OCI-LY1 (cell line): ENCODE results near the gene KMT5C.

Source experiments
- H2AFZ ChIP-seq: fragments of 200-600 bp; sonication (generic), shearing (Covaris generic); 2 replicates; pipeline ENCODE4 v1.6.0; 2014; ENCODE audit warnings: antibody characterized with exemption, mild to moderate bottlenecking, low read length
- H3F3A ChIP-seq: fragments of 200-600 bp; sonication (generic), shearing (Covaris generic); 2 replicates; pipeline ENCODE4 v1.6.0; 2014; ENCODE audit warnings: mild to moderate bottlenecking, antibody characterized with exemption, low read length, moderate library complexity; ENCODE audit not compliant: insufficient read depth
- H3K27ac ChIP-seq: fragments of 200-600 bp; sonication (generic); 2 replicates; pipeline ENCODE4 v1.5.1; 2014; ENCODE audit warnings: low read length, mixed run types, mild to moderate bottlenecking, low read depth; ENCODE audit not compliant: poor library complexity, severe bottlenecking
- H3K27me3 ChIP-seq: fragments of 200-600 bp; sonication (generic); 2 replicates; pipeline ENCODE4 v1.6.0; 2014; ENCODE audit warnings: antibody characterized with exemption, mild to moderate bottlenecking, low read length, moderate library complexity; ENCODE audit not compliant: insufficient read depth
- H3K36me3 ChIP-seq: fragments of 200-600 bp; sonication (generic); 2 replicates; pipeline ENCODE4 v1.6.1; 2014; ENCODE audit warnings: mild to moderate bottlenecking, antibody characterized with exemption, low read length, moderate library complexity, mixed read lengths; ENCODE audit not compliant: insufficient read depth
- H3K4me1 ChIP-seq: fragments of 200-600 bp; sonication (generic); 2 replicates; pipeline ENCODE4 v1.5.1; 2014; ENCODE audit warnings: mild to moderate bottlenecking, low read length, moderate library complexity; ENCODE audit not compliant: insufficient read depth, severe bottlenecking
- H3K4me2 ChIP-seq: fragments of 200-600 bp; sonication (generic), shearing (Covaris generic); 2 replicates; pipeline ENCODE4 v1.6.1; 2014; ENCODE audit warnings: low read length
- H3K4me3 ChIP-seq: fragments of 200-600 bp; sonication (generic); 2 replicates; pipeline ENCODE4 v1.5.1; 2014; ENCODE audit warnings: low read length, low read depth, mild to moderate bottlenecking, mixed read lengths; ENCODE audit not compliant: poor library complexity, severe bottlenecking
- H3K79me2 ChIP-seq: fragments of 200-600 bp; shearing (Covaris generic); 2 replicates; pipeline ENCODE4 v1.6.1; 2016; ENCODE audit warnings: mixed run types, low read length, mixed read lengths; ENCODE audit not compliant: insufficient read depth
- H3K9ac ChIP-seq: fragments of 200-600 bp; sonication (generic), shearing (Covaris generic); 2 replicates; pipeline ENCODE4 v1.6.1; 2014; ENCODE audit warnings: mild to moderate bottlenecking, low read length, mixed read lengths
- H3K9me2 ChIP-seq: fragments of 200-600 bp; sonication (generic), shearing (Covaris generic); 2 replicates; pipeline ENCODE4 v1.6.1; 2014; ENCODE audit warnings: low read depth, mild to moderate bottlenecking, low read length, mixed read lengths
- H3K9me3 ChIP-seq: fragments of 200-600 bp; shearing (Covaris generic); 2 replicates; pipeline ENCODE4 v1.6.1; 2014; ENCODE audit warnings: low read length, mixed read lengths
- H4K20me1 ChIP-seq: fragments of 200-600 bp; sonication (generic), shearing (Covaris generic); 2 replicates; pipeline ENCODE4 v1.6.0; 2016; ENCODE audit warnings: mild to moderate bottlenecking, low read length; ENCODE audit not compliant: insufficient read depth
- EZH2 ChIP-seq: fragments of 200-600 bp; sonication (generic), shearing (Covaris generic); IDR thresholded peaks from 2 replicates; pipeline ENCODE4 v1.8.0; 2017; ENCODE audit warnings: borderline replicate concordance, mixed run types, mild to moderate bottlenecking, antibody characterized with exemption, low read length, moderate library complexity, mixed read lengths
- TF ChIP-seq, protein P1 (sequence below): fragments of 200-600 bp; sonication (generic), shearing (Covaris generic); IDR thresholded peaks from 2 replicates; pipeline ENCODE4 v1.5.1; 2017; ENCODE audit warnings: mild to moderate bottlenecking, antibody characterized with exemption, low read length, moderate library complexity, mixed read lengths

Gene KMT5C

DNA sequence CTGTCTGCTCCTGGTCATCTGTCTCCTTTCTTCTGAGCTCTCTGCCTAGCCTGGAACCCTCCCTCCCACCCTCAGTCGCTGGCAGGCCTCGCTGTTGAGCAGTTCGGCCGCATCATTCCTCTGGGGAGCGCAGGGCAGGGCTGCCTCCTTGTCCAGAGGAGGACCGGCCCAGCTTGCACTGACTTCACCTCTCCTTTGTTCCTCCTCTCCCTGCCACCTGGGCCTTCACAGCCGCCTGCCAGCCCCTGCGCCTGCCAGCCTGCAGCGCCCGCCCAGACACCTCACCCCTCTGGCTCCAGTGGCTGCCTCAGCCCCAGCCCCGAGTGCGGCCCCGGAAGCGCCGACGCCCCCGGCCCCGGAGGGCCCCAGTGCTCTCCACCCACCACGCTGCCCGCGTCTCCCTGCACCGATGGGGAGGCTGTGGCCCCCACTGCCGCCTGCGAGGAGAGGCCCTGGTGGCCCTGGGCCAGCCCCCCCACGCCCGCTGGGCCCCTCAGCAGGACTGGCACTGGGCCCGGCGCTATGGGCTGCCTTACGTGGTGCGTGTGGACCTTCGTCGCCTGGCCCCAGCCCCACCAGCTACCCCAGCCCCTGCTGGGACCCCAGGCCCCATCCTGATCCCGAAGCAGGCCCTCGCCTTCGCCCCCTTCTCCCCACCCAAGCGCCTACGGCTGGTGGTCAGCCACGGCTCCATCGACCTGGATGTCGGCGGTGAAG, 7.2 kb downstream of the KMT5C start:
- Histone ChIP-seq H3K9me2 (no peaks in the 10 kb centered on the region), H3K4me3 (no peak overlapping the region), H2AFZ (no peak overlapping the region), H3K79me2 (no peaks in the 10 kb centered on the region), H3K36me3 (peaks cover 16% of the 10 kb centered on the region), H3F3A (no peaks in the 10 kb centered on the region), H3K4me1 (no peaks in the 10 kb centered on the region), H3K9ac (no peak overlapping the region), H3K27ac (no peak overlapping the region), H3K27me3 (peaks cover under 1% of the 10 kb centered on the region; the same call in 1 of the 2 replicates), H3K9me3 (no peaks in the 10 kb centered on the region), H3K4me2 (no peak overlapping the region), H4K20me1 (no peaks in the 10 kb centered on the region)
- TF ChIP-seq, protein P1, sequence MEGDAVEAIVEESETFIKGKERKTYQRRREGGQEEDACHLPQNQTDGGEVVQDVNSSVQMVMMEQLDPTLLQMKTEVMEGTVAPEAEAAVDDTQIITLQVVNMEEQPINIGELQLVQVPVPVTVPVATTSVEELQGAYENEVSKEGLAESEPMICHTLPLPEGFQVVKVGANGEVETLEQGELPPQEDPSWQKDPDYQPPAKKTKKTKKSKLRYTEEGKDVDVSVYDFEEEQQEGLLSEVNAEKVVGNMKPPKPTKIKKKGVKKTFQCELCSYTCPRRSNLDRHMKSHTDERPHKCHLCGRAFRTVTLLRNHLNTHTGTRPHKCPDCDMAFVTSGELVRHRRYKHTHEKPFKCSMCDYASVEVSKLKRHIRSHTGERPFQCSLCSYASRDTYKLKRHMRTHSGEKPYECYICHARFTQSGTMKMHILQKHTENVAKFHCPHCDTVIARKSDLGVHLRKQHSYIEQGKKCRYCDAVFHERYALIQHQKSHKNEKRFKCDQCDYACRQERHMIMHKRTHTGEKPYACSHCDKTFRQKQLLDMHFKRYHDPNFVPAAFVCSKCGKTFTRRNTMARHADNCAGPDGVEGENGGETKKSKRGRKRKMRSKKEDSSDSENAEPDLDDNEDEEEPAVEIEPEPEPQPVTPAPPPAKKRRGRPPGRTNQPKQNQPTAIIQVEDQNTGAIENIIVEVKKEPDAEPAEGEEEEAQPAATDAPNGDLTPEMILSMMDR: no peak

DNA sequence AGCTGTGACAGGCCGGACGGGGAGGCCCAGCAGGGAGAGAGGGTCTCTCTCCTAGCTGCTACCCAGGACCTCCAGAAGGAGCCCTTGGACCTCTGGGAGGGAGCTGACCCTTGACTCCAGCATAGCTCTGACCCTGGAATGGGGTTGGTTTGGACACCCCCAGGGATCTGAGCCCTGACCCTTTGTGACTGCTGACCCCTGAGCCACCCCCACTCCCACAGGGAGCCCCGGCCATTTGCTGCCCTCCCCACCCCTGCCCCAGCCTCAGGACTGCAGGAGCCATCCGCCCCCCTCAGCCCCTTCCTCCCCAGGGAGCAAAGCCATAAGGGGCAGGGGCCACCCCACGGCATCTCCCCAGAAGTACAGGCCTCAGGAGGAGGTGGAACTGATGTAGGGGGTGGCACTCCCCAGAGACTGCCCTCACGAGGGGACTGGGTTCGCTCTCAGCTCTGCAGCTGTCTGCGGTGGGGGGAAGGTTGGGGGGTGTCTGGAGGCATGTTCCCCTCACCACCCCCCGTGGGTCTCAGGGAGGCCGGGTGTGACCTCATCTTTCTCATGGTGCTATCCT, 7.8 kb downstream of the KMT5C start:
- Histone ChIP-seq H2AFZ (no peak overlapping the region), H3K9me3 (no peaks in the 10 kb centered on the region), H3K9ac (no peak overlapping the region), H3K36me3 (peaks cover 10% of the 10 kb centered on the region), H3K9me2 (no peaks in the 10 kb centered on the region), H3K27ac (no peak overlapping the region), H3K4me2 (no peak overlapping the region), H3F3A (no peaks in the 10 kb centered on the region), H4K20me1 (no peaks in the 10 kb centered on the region), H3K79me2 (no peaks in the 10 kb centered on the region), H3K4me1 (no peaks in the 10 kb centered on the region), H3K4me3 (no peak overlapping the region), H3K27me3 (peaks cover 7% of the 10 kb centered on the region)
- no peak for TF ChIP-seq EZH2
- TF ChIP-seq, protein P1: no peak

DNA sequence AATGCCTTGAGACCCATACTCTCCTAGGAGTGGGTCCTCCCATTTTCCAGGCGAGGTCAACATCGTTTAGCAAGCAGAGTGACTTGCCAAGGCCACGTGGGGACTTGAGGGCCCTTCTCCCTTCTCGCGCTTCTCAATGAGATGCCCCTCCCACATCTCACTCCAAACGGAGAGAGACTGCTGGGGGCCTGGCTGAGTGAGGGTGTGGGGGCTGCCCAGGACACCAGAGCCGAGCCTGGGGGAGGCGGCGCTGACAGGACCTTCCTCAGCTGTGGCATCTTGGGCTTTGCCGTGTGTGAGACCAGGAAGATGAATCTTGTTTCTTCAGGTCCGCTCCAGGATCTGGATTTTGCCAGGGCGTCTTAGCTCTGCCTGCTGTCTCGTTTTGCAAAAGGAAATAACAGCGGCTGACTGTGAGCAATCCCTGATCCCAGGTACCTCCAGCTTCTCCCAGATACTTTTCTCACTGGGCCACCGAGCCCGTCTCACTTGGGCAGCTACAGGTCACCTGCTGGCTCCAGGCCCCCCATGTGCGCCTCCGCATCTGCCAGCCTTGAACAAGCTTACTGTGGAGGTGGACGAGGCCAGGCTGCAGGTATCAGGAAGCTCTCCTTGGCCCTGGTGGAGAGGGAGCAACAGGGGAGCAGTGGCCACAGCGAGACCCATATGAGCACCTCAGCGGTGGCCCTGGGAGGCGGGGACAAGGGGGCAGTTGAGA, 8.8 kb downstream of the KMT5C start:
- Histone ChIP-seq H3K27me3 (peaks cover 7% of the 10 kb centered on the region), H4K20me1 (no peaks in the 10 kb centered on the region), H2AFZ (no peak overlapping the region), H3K4me2 (no peak overlapping the region), H3K9ac (no peak overlapping the region), H3K9me2 (no peaks in the 10 kb centered on the region), H3K9me3 (no peaks in the 10 kb centered on the region), H3K27ac (no peak overlapping the region), H3K4me1 (peaks cover 4% of the 10 kb centered on the region), H3K4me3 (no peak overlapping the region), H3K36me3 (peaks cover 6% of the 10 kb centered on the region), H3K79me2 (no peaks in the 10 kb centered on the region), H3F3A (no peaks in the 10 kb centered on the region)
- TF ChIP-seq EZH2: no peak
- TF ChIP-seq, protein P1: no peak
